Bronchial epithelial cell (primary cell): ENCODE measurements around the gene P2RX4. TPM values are rescaled to one million over a fixed set of nuclear protein-coding genes. Genes with fewer than 3 reads are reported as not detected.
"Not testable (repeated sequence)": the region's sequence is repeated elsewhere in the genome, so short reads cannot be mapped to it uniquely, and the experiment has no call there.

Experiments used
- DNase-seq: peaks from one replicate; pipeline ENCODE4 v3.0.0-alpha.2; 2010; ENCODE audit warnings: low read depth
- FAIRE-seq: peaks from 2 replicates; lab custom pipeline; 2011; peaks lifted over from hg19 to GRCh38; lab: Jason Lieb, UNC
- H3K27me3 ChIP-seq: 2 replicates; pipeline ENCODE4 v1.5.1; 2011; ENCODE audit warnings: low read length; ENCODE audit not compliant: control insufficient read depth, insufficient read depth
- H3K36me3 ChIP-seq: 2 replicates; pipeline ENCODE4 v1.5.1; 2011; ENCODE audit warnings: low read length; ENCODE audit not compliant: control insufficient read depth, insufficient read depth
- H3K4me3 ChIP-seq: 2 replicates; pipeline ENCODE4 v1.5.1; 2011; ENCODE audit warnings: mild to moderate bottlenecking, low read depth, low read length, control low read depth
- total RNA-seq: library from RNA; depleted of rRNA; stranded (reverse); fragments of >200 nt; gene quantifications from 2 replicates; pipeline ENCODE4 v1.2.1, GENCODE V29; 2014
- TF ChIP-seq, protein P1 (sequence below): IDR thresholded peaks from 2 replicates; pipeline ENCODE4 v1.5.1; 2011; ENCODE audit warnings: mild to moderate bottlenecking, moderate library complexity, low read length, control low read depth, inconsistent platforms; ENCODE audit not compliant: insufficient read depth, severe bottlenecking

Gene P2RX4
- total RNA-seq, 1 donor from 2014 or later, result 13.4 TPM

DNA sequence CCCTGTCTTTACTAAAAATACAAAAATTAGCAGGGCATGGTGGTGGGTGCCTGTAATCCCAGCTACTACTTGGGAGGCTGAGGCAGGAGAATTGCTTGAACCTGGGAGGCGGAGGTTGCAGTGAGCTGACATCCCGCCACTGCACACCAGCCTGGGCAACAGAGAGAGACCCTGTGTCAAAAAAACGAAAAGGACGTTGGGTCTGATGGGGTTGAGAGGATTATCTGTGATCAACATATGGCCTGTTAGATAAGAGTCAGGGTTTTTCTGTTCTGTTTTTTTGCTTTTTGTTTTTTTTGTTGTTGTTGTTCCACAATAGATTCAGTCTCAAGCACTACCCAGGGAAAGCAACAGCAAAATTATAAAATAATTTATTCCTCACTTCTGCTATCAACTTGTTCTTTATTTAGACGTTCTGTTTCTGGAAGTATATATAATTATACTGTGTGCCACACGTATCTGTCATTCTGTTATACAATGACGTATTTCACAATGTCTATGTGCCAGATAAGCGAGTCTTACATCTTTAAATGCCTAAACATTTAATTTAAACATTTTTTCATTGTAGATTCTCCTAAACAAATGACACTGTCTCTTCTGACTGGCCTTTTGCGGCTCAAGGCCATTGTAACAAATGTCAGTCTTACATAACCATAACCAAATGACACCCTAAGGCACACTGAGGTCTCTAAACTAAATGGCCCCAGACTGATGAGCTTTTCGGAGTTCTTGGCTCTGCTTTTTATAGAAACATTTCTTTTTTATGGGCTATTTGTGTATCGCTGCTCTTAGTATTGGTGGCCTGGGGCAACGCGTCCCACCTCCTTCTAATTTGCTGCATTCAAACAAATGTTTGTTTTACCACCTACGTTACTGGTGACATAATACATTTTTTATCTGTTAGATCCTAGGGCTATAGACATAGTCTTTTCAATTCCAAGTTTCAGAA lies 7.2 kb upstream of the P2RX4 start:
- DNase-seq, result no peak
- TF ChIP-seq, protein P1, sequence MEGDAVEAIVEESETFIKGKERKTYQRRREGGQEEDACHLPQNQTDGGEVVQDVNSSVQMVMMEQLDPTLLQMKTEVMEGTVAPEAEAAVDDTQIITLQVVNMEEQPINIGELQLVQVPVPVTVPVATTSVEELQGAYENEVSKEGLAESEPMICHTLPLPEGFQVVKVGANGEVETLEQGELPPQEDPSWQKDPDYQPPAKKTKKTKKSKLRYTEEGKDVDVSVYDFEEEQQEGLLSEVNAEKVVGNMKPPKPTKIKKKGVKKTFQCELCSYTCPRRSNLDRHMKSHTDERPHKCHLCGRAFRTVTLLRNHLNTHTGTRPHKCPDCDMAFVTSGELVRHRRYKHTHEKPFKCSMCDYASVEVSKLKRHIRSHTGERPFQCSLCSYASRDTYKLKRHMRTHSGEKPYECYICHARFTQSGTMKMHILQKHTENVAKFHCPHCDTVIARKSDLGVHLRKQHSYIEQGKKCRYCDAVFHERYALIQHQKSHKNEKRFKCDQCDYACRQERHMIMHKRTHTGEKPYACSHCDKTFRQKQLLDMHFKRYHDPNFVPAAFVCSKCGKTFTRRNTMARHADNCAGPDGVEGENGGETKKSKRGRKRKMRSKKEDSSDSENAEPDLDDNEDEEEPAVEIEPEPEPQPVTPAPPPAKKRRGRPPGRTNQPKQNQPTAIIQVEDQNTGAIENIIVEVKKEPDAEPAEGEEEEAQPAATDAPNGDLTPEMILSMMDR, result no peak
- FAIRE-seq, result no peak

DNA sequence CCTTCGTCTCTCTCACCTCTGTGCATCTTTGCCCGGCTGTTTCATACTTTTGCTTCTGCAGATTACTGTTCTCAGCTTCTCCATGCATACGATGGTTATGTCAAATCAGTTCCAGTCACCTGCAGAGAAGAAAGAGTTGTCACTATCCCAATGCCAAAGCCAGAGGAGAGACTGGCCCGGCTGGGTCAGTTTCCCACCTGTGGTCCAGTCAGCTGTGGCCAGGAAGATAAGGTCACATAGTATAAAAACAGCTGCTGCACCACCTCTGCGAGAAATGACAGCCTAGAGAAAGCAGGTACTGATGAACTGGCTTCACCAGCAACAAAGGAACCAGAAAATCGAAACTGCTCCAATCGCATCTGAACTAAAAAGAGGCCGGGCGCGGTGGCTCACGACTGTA lies 6.4 kb upstream of the P2RX4 start:
- Histone ChIP-seq H3K4me3 (no peak overlapping the region), H3K36me3 (no peaks in the 10 kb centered on the region), H3K27me3 (no peaks in the 10 kb centered on the region)
- no peak for FAIRE-seq
- no peak for DNase-seq
- TF ChIP-seq, protein P1, result no peak

More for the DNA sequence above, 7.2 kb upstream of the P2RX4 start:
- no peaks in the 10 kb centered on the region for H3K27me3 ChIP-seq
- H3K4me3 ChIP-seq, result no peak overlapping the region
- no peaks in the 10 kb centered on the region for H3K36me3 ChIP-seq

DNA sequence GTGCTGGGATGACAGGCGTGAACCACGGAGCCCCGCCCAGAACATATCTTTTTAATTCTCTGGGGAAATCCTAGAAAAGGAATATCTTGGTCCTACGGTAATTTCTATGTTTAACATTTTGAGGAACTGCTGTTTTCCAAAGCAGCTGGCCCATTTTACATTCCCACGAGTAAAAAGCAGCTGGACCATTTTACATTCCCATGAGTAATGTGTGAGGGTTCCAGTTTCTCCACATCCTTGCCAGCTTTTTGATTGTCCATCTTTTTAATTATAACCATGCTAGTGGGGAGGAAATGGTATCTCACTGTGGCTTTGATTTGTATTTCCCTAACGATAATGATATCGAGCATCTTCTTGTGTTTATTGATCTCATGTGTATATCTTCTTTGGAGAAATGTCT lies 4.4 kb upstream of the P2RX4 start:
- Histone ChIP-seq H3K27me3 (no peaks in the 10 kb centered on the region), H3K4me3 (no peak overlapping the region), H3K36me3 (no peaks in the 10 kb centered on the region)
- DNase-seq, result no peak
- TF ChIP-seq, protein P1, result no peak
- no peak for FAIRE-seq

DNA sequence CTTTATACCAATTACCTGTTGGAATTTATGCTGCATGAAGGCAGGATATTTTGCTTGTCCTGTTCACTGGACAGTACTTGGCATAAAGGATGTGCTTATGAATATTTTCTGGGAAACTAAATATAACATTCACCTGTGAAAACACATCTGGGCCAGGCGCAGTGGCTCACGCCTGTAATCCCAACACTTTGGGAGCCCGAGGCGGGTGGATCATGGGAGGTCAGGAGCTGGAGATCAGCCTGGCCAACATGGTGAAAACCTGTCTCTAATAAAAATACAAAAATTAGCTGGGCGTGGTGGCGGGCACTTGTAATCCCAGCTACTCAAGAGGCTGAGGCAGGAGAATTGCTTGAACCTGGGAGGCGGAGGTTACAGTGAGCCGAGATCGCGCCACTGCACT lies 1.4 kb upstream of the P2RX4 start:
- DNase-seq, FAIRE-seq: not testable (repeated sequence)

DNA sequence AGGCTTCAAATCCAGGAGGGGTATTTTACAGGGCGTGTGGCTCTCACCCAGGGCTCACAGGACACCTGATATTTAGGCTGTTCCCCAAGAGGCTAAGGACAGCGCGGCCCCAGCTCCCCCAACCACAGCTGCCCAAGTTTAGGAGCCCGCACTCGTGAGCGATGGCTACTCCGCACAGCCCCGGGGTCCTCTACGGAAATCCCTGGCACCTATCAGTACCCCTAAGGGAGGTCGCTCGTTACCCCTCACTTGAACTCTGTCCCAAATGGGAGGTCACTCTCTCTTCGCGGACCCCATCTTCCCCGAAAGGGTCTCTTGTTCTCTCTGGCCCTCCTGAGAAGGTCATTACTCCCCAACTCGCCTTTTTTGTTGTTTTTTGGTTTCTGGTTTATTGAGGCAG lies 708 bp upstream of the P2RX4 start:
- H3K4me3 ChIP-seq, result no peak overlapping the region
- no peak for FAIRE-seq
- TF ChIP-seq, protein P1, result no peak
- no peak for DNase-seq
- H3K27me3 ChIP-seq, result no peaks in the 10 kb centered on the region
- H3K36me3 ChIP-seq, result no peaks in the 10 kb centered on the region

More for the DNA sequence above, 1.4 kb upstream of the P2RX4 start:
- H3K36me3 ChIP-seq, H3K27me3 ChIP-seq, H3K4me3 ChIP-seq: not testable (repeated sequence)

DNA sequence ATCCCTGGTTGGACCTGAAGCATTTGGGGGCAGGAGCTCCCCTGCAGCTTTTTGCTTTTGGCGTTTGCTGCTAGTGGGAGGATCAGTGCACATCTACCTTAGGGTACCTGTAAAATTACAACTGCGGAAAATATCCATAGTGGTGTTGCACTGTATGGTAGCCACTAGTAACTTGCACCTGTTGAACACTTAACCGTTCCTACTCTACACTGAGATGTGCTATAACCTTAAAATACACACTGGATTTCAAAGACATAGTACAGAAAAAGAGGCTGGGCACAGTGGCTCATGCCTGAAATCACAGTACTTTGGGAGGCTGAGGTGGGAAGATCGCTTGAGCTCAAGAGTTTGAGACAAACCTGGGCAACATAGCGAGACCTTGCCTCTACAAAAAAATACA lies 2.9 kb downstream of the P2RX4 start:
- H3K36me3 ChIP-seq, result no peaks in the 10 kb centered on the region
- FAIRE-seq, result no peak
- DNase-seq, result no peak
- H3K4me3 ChIP-seq, result no peak overlapping the region
- TF ChIP-seq, protein P1, result no peak
- H3K27me3 ChIP-seq, result no peaks in the 10 kb centered on the region
